ENCODE measurements around the gene PLTP.
A peak's percentile ranks its signal among the peaks of the same experiment; 100 is the strongest.

PLTP gene

GRCh38 chr20:45897289-45897688, 14.7 kb downstream of the PLTP start:
- H3K27ac Mint-ChIP-seq: no peak overlapping the region
- H3K36me3 Mint-ChIP-seq: no peaks in the 10 kb centered on the region
- peaks cover 16% of the 10 kb centered on the region for H3K4me1 Mint-ChIP-seq
- no peaks in the 10 kb centered on the region for H3K27me3 Mint-ChIP-seq
- H3K4me3 Mint-ChIP-seq: no peak overlapping the region
- H3K9me3 Mint-ChIP-seq: no peaks in the 10 kb centered on the region

GRCh38 chr20:45896641-45897161, 15.3 kb downstream of the PLTP start:
- H3K27ac Mint-ChIP-seq: no peak overlapping the region
- no peaks in the 10 kb centered on the region for H3K9me3 Mint-ChIP-seq
- peaks cover 20% of the 10 kb centered on the region for H3K4me1 Mint-ChIP-seq
- no peaks in the 10 kb centered on the region for H3K36me3 Mint-ChIP-seq
- H3K4me3 Mint-ChIP-seq: no peak overlapping the region
- no peaks in the 10 kb centered on the region for H3K27me3 Mint-ChIP-seq

DNA sequence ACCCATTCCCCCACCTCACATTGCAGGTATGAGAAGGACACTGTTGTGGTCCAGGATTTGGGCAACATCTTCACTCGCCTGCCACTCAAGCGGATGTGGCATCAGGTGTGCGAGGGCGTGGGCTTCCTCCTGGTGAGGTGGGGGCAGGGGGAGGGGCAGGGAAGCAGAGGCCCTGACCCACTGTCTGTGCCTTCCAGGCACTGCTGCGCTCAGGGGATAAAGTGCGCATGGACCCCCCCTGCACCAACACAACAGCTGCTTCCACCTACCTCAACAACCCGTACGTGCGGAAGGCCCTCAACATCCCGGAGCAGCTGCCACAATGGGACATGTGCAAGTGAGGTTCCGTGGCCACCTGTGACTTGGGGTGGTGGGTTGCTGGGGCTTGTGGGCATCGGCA, 17.2 kb downstream of the PLTP start:
- no peak overlapping the region for H3K4me3 Mint-ChIP-seq
- peaks cover 26% of the 10 kb centered on the region for H3K4me1 Mint-ChIP-seq
- no peak overlapping the region for H3K27ac Mint-ChIP-seq
- no peaks in the 10 kb centered on the region for H3K36me3 Mint-ChIP-seq
- no peaks in the 10 kb centered on the region for H3K9me3 Mint-ChIP-seq
- no peaks in the 10 kb centered on the region for H3K27me3 Mint-ChIP-seq

- no peak overlapping the region for H3K27ac Mint-ChIP-seq
- no peak overlapping the region for H3K4me3 Mint-ChIP-seq
- H3K27me3 Mint-ChIP-seq: no peaks in the 10 kb centered on the region
- no peaks in the 10 kb centered on the region for H3K36me3 Mint-ChIP-seq
- H3K4me1 Mint-ChIP-seq: peaks cover 35% of the 10 kb centered on the region
- H3K9me3 Mint-ChIP-seq: no peaks in the 10 kb centered on the region
Observed at GRCh38 chr20:45893831-45894230, 18.1 kb downstream of the PLTP start.

- no peaks in the 10 kb centered on the region for H3K36me3 Mint-ChIP-seq
- no peak overlapping the region for H3K27ac Mint-ChIP-seq
- H3K27me3 Mint-ChIP-seq: no peaks in the 10 kb centered on the region
- peaks cover 36% of the 10 kb centered on the region for H3K4me1 Mint-ChIP-seq
- H3K4me3 Mint-ChIP-seq: peak overlapping the region; percentile 93
- no peaks in the 10 kb centered on the region for H3K9me3 Mint-ChIP-seq
Observed at GRCh38 chr20:45892828-45893500, 19.0 kb downstream of the PLTP start.

DNA sequence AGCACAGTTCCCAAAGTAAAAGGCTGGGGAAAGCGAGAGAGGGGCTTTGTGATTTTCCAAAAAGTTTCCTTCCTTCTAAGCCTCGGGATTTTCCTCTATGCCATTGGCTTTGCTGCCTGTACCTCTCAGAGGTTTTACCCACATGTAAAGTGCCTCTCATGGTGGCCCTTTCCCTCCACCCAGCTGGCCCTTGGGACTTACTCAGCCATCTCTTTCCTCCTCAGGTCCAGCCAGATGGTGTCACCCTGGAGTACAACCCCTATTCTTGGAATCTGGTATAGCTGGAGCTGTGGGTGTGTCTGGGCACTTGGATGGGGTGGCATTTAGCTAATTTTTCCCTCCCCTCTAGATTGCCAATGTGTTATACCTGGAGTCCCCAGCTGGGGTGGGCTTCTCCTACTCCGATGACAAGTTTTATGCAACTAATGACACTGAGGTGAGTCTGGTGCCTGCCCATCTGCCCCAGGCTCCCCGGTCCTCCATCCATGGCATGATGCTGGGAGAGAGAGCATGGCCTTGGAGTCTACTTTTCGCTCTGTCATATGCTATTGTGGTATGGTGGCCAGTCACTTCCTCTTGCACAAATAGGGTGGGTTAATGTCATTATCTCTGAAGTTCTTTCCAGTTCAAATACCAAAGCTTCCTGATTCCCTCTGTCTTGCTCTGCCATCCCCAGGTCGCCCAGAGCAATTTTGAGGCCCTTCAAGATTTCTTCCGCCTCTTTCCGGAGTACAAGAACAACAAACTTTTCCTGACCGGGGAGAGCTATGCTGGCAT, 19.7 kb downstream of the PLTP start:
- no peaks in the 10 kb centered on the region for H3K9me3 Mint-ChIP-seq
- H3K27ac Mint-ChIP-seq: peak overlapping the region; percentile 55
- peaks cover 3% of the 10 kb centered on the region for H3K36me3 Mint-ChIP-seq
- H3K4me3 Mint-ChIP-seq: peak overlapping the region; percentile 93
- H3K4me1 Mint-ChIP-seq: peaks cover 40% of the 10 kb centered on the region
- no peaks in the 10 kb centered on the region for H3K27me3 Mint-ChIP-seq

DNA sequence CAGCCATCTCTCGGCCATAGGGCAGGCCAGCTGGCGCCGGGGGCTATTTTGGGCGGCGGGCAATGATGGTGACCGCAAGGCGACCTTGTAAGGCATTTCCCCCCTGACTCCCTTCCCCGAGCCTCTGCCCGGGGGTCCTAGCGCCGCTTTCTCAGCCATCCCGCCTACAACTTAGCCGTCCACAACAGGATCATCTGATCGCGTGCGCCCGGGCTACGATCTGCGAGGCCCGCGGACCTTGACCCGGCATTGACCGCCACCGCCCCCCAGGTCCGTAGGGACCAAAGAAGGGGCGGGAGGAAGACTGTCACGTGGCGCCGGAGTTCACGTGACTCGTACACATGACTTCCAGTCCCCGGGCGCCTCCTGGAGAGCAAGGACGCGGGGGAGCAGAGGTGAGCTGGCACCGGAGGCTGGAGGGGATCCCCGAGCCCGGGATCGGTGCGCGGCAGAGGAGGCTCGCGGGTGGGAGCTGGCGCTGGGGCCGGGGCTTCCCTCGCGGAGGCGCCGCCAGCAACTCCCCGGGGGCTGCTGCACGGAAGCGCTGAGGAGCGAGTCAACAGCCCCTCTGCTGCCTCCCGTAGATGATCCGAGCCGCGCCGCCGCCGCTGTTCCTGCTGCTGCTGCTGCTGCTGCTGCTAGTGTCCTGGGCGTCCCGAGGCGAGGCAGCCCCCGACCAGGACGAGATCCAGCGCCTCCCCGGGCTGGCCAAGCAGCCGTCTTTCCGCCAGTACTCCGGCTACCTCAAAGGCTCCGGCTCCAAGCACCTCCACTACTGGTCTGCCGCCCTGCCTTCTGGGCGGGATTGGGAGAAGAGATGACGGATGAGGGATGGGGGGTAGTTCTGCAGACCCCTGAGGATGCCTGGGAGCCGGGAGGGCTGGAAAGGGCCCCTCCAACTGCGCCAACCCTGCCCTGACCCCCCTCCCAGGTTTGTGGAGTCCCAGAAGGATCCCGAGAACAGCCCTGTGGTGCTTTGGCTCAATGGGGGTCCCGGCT, 20.7 kb downstream of the PLTP start, which contains the start of the genes CTSA and NEURL2:
TSS of gene CTSA (plus strand) at position 351 of the 999 bp plus-strand sequence. CDS start at position 585, 234 bp downstream.
TSS of gene NEURL2 (minus strand) at position 224 of the 999 bp plus-strand sequence. CDS start at position 7, 217 bp downstream.
- Mint-ChIP-seq H3K27ac (peak within 1 kb of the TSS; percentile 95), H3K27me3 (no peaks in the 10 kb centered on the region), H3K9me3 (no peaks in the 10 kb centered on the region), H3K36me3 (peaks cover 3% of the 10 kb centered on the region), H3K4me1 (peaks cover 41% of the 10 kb centered on the region), H3K4me3 (peak within 1 kb of the TSS; percentile 93)

DNA sequence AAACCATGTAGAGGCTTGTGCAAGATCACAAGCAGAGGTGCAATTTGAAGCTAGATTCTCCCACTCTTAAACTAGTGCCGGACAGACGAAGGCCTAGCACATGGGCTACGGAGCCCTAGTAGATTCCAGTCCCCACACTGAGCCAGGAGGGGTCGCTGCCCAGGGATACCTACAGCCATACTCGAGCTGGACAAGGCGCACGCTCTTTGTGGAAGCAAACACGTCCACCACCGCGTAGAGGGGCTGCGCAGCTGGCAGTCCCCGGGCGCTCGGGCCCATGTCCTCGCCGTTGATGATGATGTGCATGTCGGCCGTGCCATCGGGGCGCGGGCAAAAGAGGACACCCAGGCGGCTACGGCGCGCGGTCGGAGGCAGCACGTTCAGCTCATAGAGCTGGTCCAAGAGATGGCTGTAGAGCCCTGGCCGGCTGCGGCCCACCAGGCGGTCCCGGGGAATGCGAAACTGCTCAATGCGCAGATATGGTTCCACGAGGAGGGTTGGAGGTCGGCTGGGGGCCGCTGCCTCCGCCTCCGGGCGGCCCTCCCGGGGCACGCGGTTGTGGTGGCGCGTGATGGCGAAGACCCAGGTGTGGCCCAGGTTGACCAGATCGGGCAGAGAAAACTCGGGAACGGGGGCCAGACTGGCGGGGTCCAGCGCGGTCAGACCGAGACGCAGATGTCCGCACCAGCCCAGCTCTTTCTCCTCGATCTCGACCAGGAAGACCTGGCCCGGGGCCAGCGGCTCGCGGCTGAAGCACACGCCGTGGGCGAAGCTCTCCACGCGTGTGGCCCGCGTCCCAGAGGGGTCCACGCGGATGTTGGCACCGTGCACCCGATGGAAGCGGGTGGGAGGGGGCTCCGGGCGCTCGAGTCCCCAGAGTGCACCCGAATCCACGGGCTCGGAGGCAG, 21.6 kb downstream of the PLTP start:
- no peaks in the 10 kb centered on the region for H3K9me3 Mint-ChIP-seq
- H3K4me1 Mint-ChIP-seq: peaks cover 47% of the 10 kb centered on the region
- peak overlapping the region; percentile 95 for H3K27ac Mint-ChIP-seq
- peak overlapping the region; percentile 93 for H3K4me3 Mint-ChIP-seq
- H3K36me3 Mint-ChIP-seq: peaks cover 3% of the 10 kb centered on the region
- H3K27me3 Mint-ChIP-seq: no peaks in the 10 kb centered on the region

DNA sequence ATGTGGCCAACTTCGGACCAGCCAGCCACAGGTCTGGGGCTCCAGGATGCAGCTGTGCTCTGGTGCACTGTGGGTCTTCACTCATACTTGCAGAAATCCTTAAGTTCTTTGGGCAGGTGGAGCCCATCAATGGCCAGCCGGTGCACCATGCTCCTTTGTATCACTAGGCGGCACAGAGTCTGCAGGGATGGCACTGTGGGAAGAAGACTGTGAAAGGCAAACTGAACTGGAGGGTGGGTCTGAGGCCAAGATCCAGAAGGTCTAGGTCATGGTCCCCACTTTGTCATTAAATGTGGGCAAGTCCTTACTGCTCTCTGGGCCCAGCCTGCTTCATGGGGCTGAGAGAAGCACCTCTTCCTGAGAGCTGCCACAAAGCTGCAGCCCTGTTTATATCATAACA, 23.3 kb downstream of the PLTP start:
- peak overlapping the region; percentile 23 for H3K27ac Mint-ChIP-seq
- H3K4me3 Mint-ChIP-seq: no peak overlapping the region

GRCh38 chr20:45887346-45887715, 24.6 kb downstream of the PLTP start, which contains the start of gene SPATA25:
TSS of gene SPATA25 (minus strand) at chr20:45887622. CDS start at chr20:45887590, 32 bp downstream.
- peaks cover 57% of the 10 kb centered on the region for H3K4me1 Mint-ChIP-seq
- H3K27ac Mint-ChIP-seq: peak within 1 kb of the TSS; percentile 59
- no peak within 1 kb of the TSS for H3K4me3 Mint-ChIP-seq
- H3K9me3 Mint-ChIP-seq: no peaks in the 10 kb centered on the region
- no peaks in the 10 kb centered on the region for H3K27me3 Mint-ChIP-seq
- H3K36me3 Mint-ChIP-seq: peaks cover 11% of the 10 kb centered on the region

More for the DNA sequence above, 23.3 kb downstream of the PLTP start:
- Mint-ChIP-seq H3K4me1 (peaks cover 54% of the 10 kb centered on the region), H3K27me3 (no peaks in the 10 kb centered on the region), H3K9me3 (no peaks in the 10 kb centered on the region), H3K36me3 (peaks cover 6% of the 10 kb centered on the region)

DNA sequence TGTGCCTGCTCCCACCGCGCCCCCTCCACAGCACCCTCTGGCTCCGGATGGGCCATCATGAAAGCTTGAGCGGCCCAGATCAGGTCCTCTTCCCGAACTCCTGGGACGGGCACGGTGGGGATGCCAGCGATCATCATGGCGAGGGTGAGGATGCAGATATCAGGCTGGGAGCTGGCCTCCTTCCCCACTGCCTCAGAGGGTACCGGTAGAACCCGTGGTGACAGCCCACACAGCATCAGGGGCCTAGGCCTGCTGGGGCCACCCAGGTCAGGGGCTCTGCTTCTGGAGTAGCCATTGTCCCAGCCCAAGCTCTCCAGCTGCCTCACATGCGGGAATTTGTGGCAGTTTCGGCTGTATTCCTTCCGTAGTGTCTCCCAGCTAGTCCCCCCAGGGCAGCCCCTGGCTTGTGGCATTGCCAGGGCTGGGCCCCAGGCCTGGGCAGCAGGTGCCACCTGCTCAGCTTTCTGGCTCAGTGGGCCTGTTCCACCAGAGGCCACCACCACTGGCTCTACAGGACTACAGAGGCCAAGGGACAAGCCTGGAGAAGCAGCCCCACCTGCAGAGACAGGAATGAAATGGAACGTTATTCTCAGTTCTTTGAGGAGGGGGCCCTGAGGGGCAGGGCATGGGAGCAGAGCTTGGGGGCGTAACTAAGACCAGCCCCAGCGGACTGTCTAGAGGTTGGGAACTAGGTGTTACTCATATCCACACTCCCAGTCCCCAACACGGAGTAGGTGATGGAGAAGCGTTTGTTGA, 25.2 kb downstream of the PLTP start:
- H3K4me3 Mint-ChIP-seq: no peak overlapping the region
- peaks cover 14% of the 10 kb centered on the region for H3K36me3 Mint-ChIP-seq
- no peaks in the 10 kb centered on the region for H3K27me3 Mint-ChIP-seq
- peak overlapping the region; percentile 59 for H3K27ac Mint-ChIP-seq
- H3K4me1 Mint-ChIP-seq: peaks cover 57% of the 10 kb centered on the region
- no peaks in the 10 kb centered on the region for H3K9me3 Mint-ChIP-seq

GRCh38 chr20:45883100-45883469, 28.9 kb downstream of the PLTP start:
- H3K27me3 Mint-ChIP-seq: no peaks in the 10 kb centered on the region
- H3K9me3 Mint-ChIP-seq: no peaks in the 10 kb centered on the region
- H3K27ac Mint-ChIP-seq: peak overlapping the region; percentile 81
- peaks cover 14% of the 10 kb centered on the region for H3K36me3 Mint-ChIP-seq
- H3K4me3 Mint-ChIP-seq: peak overlapping the region; percentile 55
- H3K4me1 Mint-ChIP-seq: peaks cover 51% of the 10 kb centered on the region

DNA sequence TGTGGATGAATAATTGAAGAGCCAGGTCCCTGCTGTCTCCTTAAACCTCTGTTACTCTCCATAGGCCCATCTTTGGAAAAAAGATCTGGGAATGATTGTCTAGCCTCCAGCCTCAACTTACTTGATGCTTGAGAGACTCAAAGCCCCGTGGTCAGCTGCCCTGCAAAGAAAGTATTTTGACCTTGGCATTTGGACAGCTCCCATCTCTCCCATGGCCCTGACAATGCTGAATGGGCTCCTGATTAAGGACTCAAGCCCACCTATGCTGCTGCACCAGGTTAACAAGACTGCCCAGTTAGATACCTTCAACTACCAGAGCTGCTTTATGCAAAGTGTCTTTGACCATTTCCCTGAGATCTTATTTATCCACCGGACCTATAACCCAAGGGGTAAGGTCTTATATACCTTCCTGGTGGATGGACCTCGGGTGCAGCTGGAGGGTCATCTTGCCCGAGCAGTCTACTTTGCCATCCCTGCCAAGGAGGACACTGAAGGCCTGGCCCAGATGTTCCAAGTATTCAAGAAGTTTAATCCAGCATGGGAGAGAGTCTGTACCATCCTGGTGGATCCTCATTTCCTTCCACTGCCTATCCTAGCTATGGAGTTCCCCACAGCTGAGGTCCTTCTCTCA, 29.4 kb downstream of the PLTP start:
- Mint-ChIP-seq H3K4me1 (peaks cover 49% of the 10 kb centered on the region), H3K27ac (peak overlapping the region; percentile 81), H3K4me3 (peak overlapping the region; percentile 84), H3K36me3 (peaks cover 12% of the 10 kb centered on the region), H3K27me3 (no peaks in the 10 kb centered on the region), H3K9me3 (no peaks in the 10 kb centered on the region)
